Measurements from ENCODE around the gene NPPC. TPM values are rescaled to one million over a fixed set of nuclear protein-coding genes. Genes with fewer than 3 reads are reported as not detected.

NPPC gene
- total and polyA plus RNA-seq, 2 of the 8 experiments (the other 6 are each of a cell fraction or from before 2014, with no cell fraction given), result 1.3 to 4.7 TPM

DNA sequence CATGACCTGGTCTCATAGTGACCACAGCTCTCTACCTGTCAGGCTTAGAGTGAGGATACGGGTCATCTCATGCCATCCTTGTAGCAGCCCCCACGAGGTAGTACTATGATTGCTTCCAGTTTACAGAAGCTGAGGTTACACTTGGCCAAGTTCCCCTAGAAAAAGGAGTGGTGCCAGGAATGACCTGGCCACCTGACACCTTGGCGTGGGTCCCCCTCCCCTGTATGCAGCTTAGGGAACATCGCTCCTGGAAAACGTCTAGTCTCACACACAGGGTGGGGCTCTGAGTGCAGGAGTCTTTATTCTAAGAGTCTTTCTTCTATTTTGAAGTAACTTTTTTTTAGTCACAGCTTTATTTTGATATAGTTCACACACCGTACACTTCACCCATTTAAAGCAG is 14.8 kb downstream of the NPPC start:
- Histone ChIP-seq H3K4me2 (ENCODE audit: insufficient read depth in 1 of 2, low read depth in 2 of 2, low read length in 2 of 2) (no peak overlapping the region), H4K5ac (ENCODE audit: insufficient read length, low read depth, low read length) (no peak overlapping the region), H4K91ac (replicated peaks; ENCODE audit: insufficient read length, low read length) (no peak overlapping the region), H3K23ac (ENCODE audit: insufficient read length) (no peak overlapping the region), H3K4me3 (ENCODE audit: extremely low read depth in 1 of 4, insufficient read depth in 2 of 4, low read depth in 3 of 4, low read length in 4 of 4) (no peak overlapping the region), H3K79me2 (ENCODE audit: control insufficient read depth in 1 of 2, insufficient read depth in 2 of 2, low read length in 2 of 2) (no peaks in the 10 kb centered on the region), H3K9ac (replicated peaks in 1 of 4; ENCODE audit: extremely low read depth in 1 of 4, low read depth in 3 of 4, low read length in 3 of 4) (no peak overlapping the region), H3K27ac (ENCODE audit: low read depth, low read length) (no peak overlapping the region), H3K56ac (replicated peaks; ENCODE audit: insufficient read length, low read depth, low read length) (no peak overlapping the region), H3K23me2 (ENCODE audit: low read depth, low read length) (no peaks in the 10 kb centered on the region), H3K27me3 (replicated peaks in 1 of 4; ENCODE audit: control insufficient read depth in 3 of 4, extremely low read depth in 1 of 4, insufficient read depth in 3 of 4, low read length in 3 of 4) (no peaks in the 10 kb centered on the region), H2AK5ac (ENCODE audit: low read depth, low read length) (no peak overlapping the region), H2BK12ac (ENCODE audit: low read depth, low read length) (no peak overlapping the region), H4K8ac (ENCODE audit: extremely low read depth, insufficient read depth, low read length) (no peak overlapping the region), H2BK15ac (ENCODE audit: low read length) (no peak overlapping the region), H3K14ac (ENCODE audit: insufficient read length) (no peak overlapping the region), H3K36me3 (ENCODE audit: control insufficient read depth in 2 of 4, insufficient read depth in 4 of 4, low read length in 3 of 4) (no peaks in the 10 kb centered on the region), H2AFZ (ENCODE audit: low read length) (no peak overlapping the region), H3K4ac (replicated peaks; ENCODE audit: insufficient read length, low read depth, low read length) (no peak overlapping the region), H3K79me1 (ENCODE audit: low read depth, low read length) (no peaks in the 10 kb centered on the region), H3K9me3 (ENCODE audit: insufficient read depth in 2 of 2, low read depth in 1 of 2, low read length in 1 of 2) (no peaks in the 10 kb centered on the region), H2BK5ac (ENCODE audit: low read depth, low read length) (no peak overlapping the region), H2BK120ac (replicated peaks; ENCODE audit: low read depth, low read length) (no peak overlapping the region), H4K20me1 (replicated peaks in 1 of 2; ENCODE audit: control insufficient read depth in 1 of 2, insufficient read depth in 2 of 2, low read length in 2 of 2) (no peaks in the 10 kb centered on the region), H3K4me1 (replicated peaks in 1 of 4; ENCODE audit: control insufficient read depth in 3 of 4, insufficient read depth in 4 of 4, low read length in 3 of 4) (peaks cover 0 to 6% (median under 1%) of the 10 kb centered on the region in 4 experiments; a peak in 1 of 7 replicates), H2BK20ac (ENCODE audit: low read length) (no peak overlapping the region), H3K18ac (ENCODE audit: extremely low read depth, low read length) (no peak overlapping the region)
- DNase-seq (ENCODE audit: low read depth in 1 of 2, low spot score in 2 of 2) (no peak), FAIRE-seq (no peak)
- 65% methylated on average over 6 of the region's 6 CpGs; no CpG with 5 or more reads in 1 of the 2 experiments for WGBS, 2 experiments (ENCODE audit: extremely low coverage in 1 of 2, insufficient coverage in 1 of 2, insufficient read length in 1 of 2, insufficient replicate concordance in 2 of 2, low coverage in 1 of 2, low lambda C conversion rate in 2 of 2, missing lambda C conversion rate in 1 of 2)
- ChIA-PET POLR2A (ENCODE audit: partially characterized antibody) (interaction anchor here (0.6 kb wide), 1 partner anchor 18 kb away, joined by 3 read pairs; no protein-coding TSS in a partner anchor), CTCF (ENCODE audit: partially characterized antibody) (interaction anchor here (0.5 to 4.5 kb wide), 12 partner anchors 10 to 533 kb away, joined by 3 to 26 read pairs (median 3); no protein-coding TSS in a partner anchor)
- no peak for TF ChIP-seq SP4 (IDR thresholded peaks at IDR 0.05; ENCODE audit: low read length)
- TF ChIP-seq JUND (IDR thresholded peaks at IDR 0.05; ENCODE audit: low read length), result no peak
- no peak for TF ChIP-seq ZNF274 (IDR thresholded peaks at IDR 0.05; ENCODE audit: borderline replicate concordance, extremely low read depth, low read length)
- TF ChIP-seq RBBP5 (IDR thresholded peaks at IDR 0.05; ENCODE audit: borderline replicate concordance, low read depth, low read length), result no peak
- TF ChIP-seq SRF (IDR thresholded peaks at IDR 0.05; ENCODE audit: low read depth, low read length), result no peak
- no peak for TF ChIP-seq TAF7 (optimal IDR thresholded peaks at IDR 0.05; ENCODE audit: borderline replicate concordance, low read depth, low read length)
- no peak for TF ChIP-seq RAD21 (IDR thresholded peaks at IDR 0.05 in 1 of 2, conservative IDR thresholded peaks at IDR 0.05 in 1 of 2; ENCODE audit: low read depth in 2 of 2, low read length in 2 of 2)
- no peak for TF ChIP-seq TEAD4 (IDR thresholded peaks at IDR 0.05; ENCODE audit: low read depth, low read length)
- no peak for TF ChIP-seq TAF1 (IDR thresholded peaks at IDR 0.05; ENCODE audit: low read depth, low read length)

Data from H1 (cell line).